A549 (cell line): ENCODE results near the gene ATL3.

Experiments used
- BHLHE40 ChIP-seq: IDR thresholded peaks from 2 replicates; pipeline ENCODE4 v1.6.1; 2012; ENCODE audit warnings: low read depth, low read length, inconsistent platforms
- CTCF ChIP-seq: fragments of >200 bp; sonication (Bioruptor Twin); formaldehyde crosslinking; IDR thresholded peaks from 3 replicates; pipeline ENCODE4 v1.5.1; 2016
- EHF ChIP-seq: fragments of 250-450 bp; sonication (Bioruptor Pico); IDR thresholded peaks from 2 replicates; pipeline ENCODE4 v1.5.0; 2020; ENCODE audit warnings: mild to moderate bottlenecking
- MAFK ChIP-seq: fragments of 450-650 bp; IDR thresholded peaks from 2 replicates; pipeline ENCODE4 v1.6.1; 2014; ENCODE audit not compliant: partially characterized antibody
- MYC ChIP-seq: IDR thresholded peaks from 2 replicates; pipeline ENCODE4 v1.6.1; 2012; ENCODE audit warnings: mild to moderate bottlenecking, inconsistent platforms, low read length, improper control_type of control experiment, borderline replicate concordance
- POLR2A ChIP-seq: IDR thresholded peaks from 2 replicates; pipeline ENCODE4 v1.6.1; 2012; ENCODE audit warnings: mild to moderate bottlenecking, low read length

GRCh38 chr11:63681321-63682065 is 10.3 kb upstream of the ATL3 start, which contains the start of gene RTN3:
- no peak for TF ChIP-seq BHLHE40
- TF ChIP-seq CTCF = no peak
- no peak for TF ChIP-seq MAFK
- TF ChIP-seq POLR2A = peak; percentile 89
- TF ChIP-seq EHF (CRISPR knock-in tag) = no peak
- peak; percentile 86 for TF ChIP-seq MYC
